ENCODE data around the gene ELF1. TPM values are rescaled to one million over a fixed set of nuclear protein-coding genes. Genes with fewer than 3 reads are reported as not detected.

ELF1 gene
- 47.4 and 97.2 TPM in 2 replicates for total RNA-seq (ENCODE audit: low replicate concordance)
- long read RNA-seq, transcript ELF1-201 (9 exons, 3,566 nt) = major isoform, 17 of 69 reads
- long read RNA-seq, partial matches to known transcripts = 37 of 69 reads
- long read RNA-seq, other reads (novel, unspliced or antisense) = 15 of 69 reads

GRCh38 chr13:41019011-41019487 lies at the start of gene ELF1:
Gene ELF1, minus strand, starts transcription at chr13:41019316. Its CDS starts 37,262 bp downstream, at chr13:40982054.
- peaks cover 29% of the 10 kb centered on the region for H3K4me1 Mint-ChIP-seq (ENCODE audit: unreplicated experiment)
- H3K27ac Mint-ChIP-seq = peak within 1 kb of the TSS; percentile 97
- H3K27me3 Mint-ChIP-seq = no peaks in the 10 kb centered on the region
- H3K36me3 Mint-ChIP-seq = no peaks in the 10 kb centered on the region
- peak within 1 kb of the TSS; percentile 86 for H3K4me3 Mint-ChIP-seq
- DNase-seq (ENCODE audit: extremely low spot score, unreplicated experiment) = no peak
- no peak for TF ChIP-seq CTCF (conservative IDR thresholded peaks at IDR 0.05)
- no peaks in the 10 kb centered on the region for H3K9me3 Mint-ChIP-seq

- DNase-seq (ENCODE audit: extremely low spot score, unreplicated experiment) = no peak
- Mint-ChIP-seq H3K9me3 (no peaks in the 10 kb centered on the region), H3K4me1 (ENCODE audit: unreplicated experiment) (peaks cover 21% of the 10 kb centered on the region), H3K4me3 (no peak overlapping the region), H3K36me3 (peaks cover 22% of the 10 kb centered on the region), H3K27me3 (peaks cover 14% of the 10 kb centered on the region), H3K27ac (no peak overlapping the region)
- TF ChIP-seq CTCF (conservative IDR thresholded peaks at IDR 0.05) = no peak
Observed at GRCh38 chr13:41065078-41065477, 46.0 kb upstream of the ELF1 start.

- peaks cover 20% of the 10 kb centered on the region for H3K36me3 Mint-ChIP-seq
Observed at GRCh38 chr13:41064493-41064892, 45.4 kb upstream of the ELF1 start.

GRCh38 chr13:41061914-41062837 lies 43.1 kb upstream of the ELF1 start:
- DNase-seq (ENCODE audit: extremely low spot score, unreplicated experiment) = no peak
- H3K27ac Mint-ChIP-seq = peak overlapping the region; percentile 100
- H3K36me3 Mint-ChIP-seq = peaks cover 16% of the 10 kb centered on the region
- H3K27me3 Mint-ChIP-seq = peaks cover 14% of the 10 kb centered on the region
- no peak for TF ChIP-seq CTCF (conservative IDR thresholded peaks at IDR 0.05)
- peak overlapping the region; percentile 91 for H3K4me3 Mint-ChIP-seq
- peaks cover 31% of the 10 kb centered on the region for H3K4me1 Mint-ChIP-seq (ENCODE audit: unreplicated experiment)
- H3K9me3 Mint-ChIP-seq = no peaks in the 10 kb centered on the region

More at GRCh38 chr13:41064493-41064892, 45.4 kb upstream of the ELF1 start:
- Mint-ChIP-seq H3K4me1 (ENCODE audit: unreplicated experiment) (peaks cover 21% of the 10 kb centered on the region), H3K27me3 (peaks cover 14% of the 10 kb centered on the region), H3K9me3 (no peaks in the 10 kb centered on the region), H3K4me3 (peak overlapping the region; percentile 29), H3K27ac (no peak overlapping the region)
- TF ChIP-seq CTCF (conservative IDR thresholded peaks at IDR 0.05) = no peak
- DNase-seq (ENCODE audit: extremely low spot score, unreplicated experiment) = no peak

DNA sequence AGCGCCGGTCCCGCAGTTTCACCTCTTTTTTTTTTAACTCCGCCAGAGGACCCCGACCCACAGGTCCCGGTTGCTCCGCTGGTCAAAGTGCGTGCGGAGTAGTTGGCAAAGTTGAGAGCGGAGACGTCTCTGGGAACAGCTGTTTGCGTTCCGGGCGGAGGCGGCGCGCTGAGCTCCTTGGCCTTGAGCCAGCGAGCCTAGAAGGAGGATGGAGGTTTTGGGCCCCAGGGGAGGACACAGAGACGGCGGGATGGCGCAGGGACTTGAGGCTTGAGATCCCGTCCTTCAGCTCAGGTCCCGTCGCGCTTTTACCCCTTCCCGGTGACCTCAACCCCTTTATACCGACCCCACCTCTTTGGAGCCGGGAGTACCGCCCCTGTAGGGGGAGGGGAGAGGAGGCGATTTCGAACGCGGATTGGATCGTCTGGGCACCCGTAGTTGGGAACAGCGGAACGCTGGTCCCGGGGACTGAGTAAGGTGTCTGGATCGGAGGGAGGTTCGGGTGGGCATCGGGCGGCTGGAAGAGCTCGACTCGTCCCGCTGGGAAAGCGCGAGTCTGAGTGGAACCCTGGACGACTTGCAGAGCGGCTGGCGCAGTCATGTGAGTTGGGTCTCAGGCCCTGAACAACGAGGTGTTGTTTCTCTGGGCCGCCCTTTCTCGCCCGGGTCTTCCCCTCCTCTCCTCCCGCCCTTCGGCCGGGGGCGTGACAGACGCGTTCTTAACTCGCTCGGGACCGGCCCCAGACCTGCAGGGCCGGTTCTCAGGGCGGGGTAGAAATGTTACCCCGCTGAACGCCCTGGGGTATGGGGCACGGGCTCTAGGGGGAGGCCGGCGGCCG lies 42.2 kb upstream of the ELF1 start, which contains the start of gene WBP4:
Gene WBP4, plus strand, starts transcription at position 435 of the 839 bp plus-strand sequence. Its CDS starts 165 bp downstream, at position 600.
- peaks cover 19% of the 10 kb centered on the region for H3K36me3 Mint-ChIP-seq
- H3K27me3 Mint-ChIP-seq = peaks cover 14% of the 10 kb centered on the region
- no peaks in the 10 kb centered on the region for H3K9me3 Mint-ChIP-seq
- TF ChIP-seq CTCF (conservative IDR thresholded peaks at IDR 0.05) = no peak
- peak within 1 kb of the TSS; percentile 91 for H3K4me3 Mint-ChIP-seq
- H3K27ac Mint-ChIP-seq = peak within 1 kb of the TSS; percentile 100
- peak; percentile 93 for DNase-seq (ENCODE audit: extremely low spot score, unreplicated experiment)
- H3K4me1 Mint-ChIP-seq (ENCODE audit: unreplicated experiment) = peaks cover 38% of the 10 kb centered on the region

Data from type B pancreatic cell (in vitro differentiated cells).